HT1080 (cell line): ENCODE data around the gene NDUFS8. TPM values are rescaled to one million over a fixed set of nuclear protein-coding genes. Genes with fewer than 3 reads are reported as not detected.
"Not testable (repeated sequence)": the region's sequence is repeated elsewhere in the genome, so short reads cannot be mapped to it uniquely, and the experiment has no call there.

Experiments used
- DNase-seq: peaks from one replicate; pipeline ENCODE4 v3.0.0-alpha.2; 2015; ENCODE audit warnings: low read depth
- polyA plus RNA-seq, 2 experiments: library from polyadenylated mRNA; depleted of rRNA; stranded (reverse); fragments of >200 nt; gene quantifications; 2 replicates each; pipeline ENCODE4 v1.2.3, GENCODE V29; 2015
- total RNA-seq: library from RNA; depleted of rRNA; stranded (reverse); fragments of >200 nt; shearing (Covaris generic); gene quantifications from 2 replicates; pipeline ENCODE4 v1.2.3, GENCODE V29; 2014; rRNA removed

Gene NDUFS8
- 304 and 308 TPM in 2 replicates for total RNA-seq
- polyA plus RNA-seq (2015; cell fraction: cytosol; rRNA removed), result 161 and 195 TPM in 2 replicates
- 88.6 and 90.0 TPM in 2 replicates for polyA plus RNA-seq (2015; cell fraction: nucleus; rRNA removed)

DNA sequence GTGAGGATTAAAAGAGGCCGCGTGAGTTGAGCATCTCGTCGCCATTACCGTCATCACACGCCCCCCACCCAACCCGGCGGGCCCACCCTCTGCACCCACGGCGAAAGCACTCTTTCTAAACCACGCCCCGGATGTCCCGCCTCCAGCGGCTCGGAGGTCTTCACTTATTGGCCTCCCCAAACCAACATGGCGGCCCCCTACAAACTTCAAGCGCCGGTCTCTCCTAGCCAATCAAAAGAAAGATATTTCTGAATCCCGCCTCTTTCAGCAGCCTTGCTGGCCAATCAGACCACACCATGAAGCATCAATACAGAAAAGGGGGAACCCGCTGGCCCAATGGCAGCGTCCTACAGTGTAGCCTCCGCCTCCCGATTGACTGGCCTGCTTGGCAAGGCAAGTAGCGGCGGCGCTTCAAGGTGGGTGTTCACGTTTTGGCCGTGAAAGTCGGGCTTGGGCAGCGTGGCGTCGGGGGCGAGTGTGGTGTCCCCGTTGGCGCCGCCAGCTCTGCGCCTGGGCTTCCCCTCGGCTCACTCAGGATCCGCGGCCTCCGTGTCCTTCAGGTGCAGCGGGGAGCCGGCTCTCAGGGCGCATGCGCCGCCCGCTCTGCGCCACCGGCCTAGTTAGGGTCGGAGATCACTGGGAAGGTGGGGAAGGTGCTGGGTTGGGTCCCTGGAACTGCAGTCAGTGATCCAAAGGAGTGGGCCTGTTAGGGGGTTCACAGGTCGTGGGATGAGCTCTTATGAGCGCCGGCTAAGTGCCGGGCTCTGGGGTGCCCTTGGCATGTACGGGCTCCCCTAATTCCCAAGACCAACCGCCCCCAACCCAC lies at the start of gene NDUFS8:
Gene NDUFS8 (plus strand): TSS at position 364 of the 826 bp plus-strand sequence. CDS start 1,471 bp downstream, outside the sequence.
- peak; percentile 99 for DNase-seq

DNA sequence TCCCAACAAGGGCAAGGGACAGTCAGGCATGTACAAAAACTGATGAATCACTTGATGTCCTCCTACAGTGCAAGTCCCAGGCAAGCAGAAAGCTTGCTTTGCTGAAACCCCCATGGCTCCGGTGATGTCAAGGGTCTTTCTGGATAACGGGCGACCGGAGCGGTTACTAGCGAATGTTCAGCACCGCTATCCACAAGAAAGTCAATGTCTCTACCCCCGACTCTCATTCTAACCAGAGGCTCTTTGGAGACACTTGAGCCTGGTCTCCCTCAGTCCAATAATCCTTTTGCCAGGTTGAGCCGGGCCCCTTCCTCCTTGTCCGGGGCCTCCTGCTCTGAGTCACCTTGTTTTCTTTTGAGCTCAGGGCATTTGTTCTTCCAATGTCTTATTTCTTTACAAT lies 49.3 kb upstream of the NDUFS8 start:
- DNase-seq, result not testable (repeated sequence)

DNA sequence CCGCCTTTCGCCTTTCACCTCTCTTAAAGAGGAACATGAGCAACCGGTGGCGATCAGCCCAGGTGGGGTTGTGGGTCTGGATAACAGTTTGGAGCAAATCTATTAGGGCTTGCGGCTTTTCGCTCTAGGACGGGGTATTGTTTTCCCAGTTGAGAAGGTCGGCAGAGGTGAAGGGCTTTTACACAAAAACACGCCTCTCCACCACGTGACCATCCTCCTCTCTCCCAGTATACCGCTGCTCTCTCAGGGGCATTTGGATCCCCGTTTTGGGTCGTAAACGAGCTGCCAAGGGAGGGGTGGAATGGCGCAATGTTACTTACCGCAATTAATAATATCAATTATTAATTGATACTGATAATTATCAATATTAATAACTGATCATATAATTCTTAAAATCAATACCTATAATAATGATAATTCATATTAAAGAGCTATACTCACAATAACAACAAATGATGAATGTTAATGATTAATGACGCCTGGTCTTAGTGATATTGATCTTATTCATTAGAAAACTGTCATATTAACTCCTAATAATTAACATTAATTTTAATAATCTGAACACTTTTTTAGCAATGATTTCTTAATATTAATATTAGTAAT lies 48.1 kb upstream of the NDUFS8 start:
- not testable (repeated sequence) for DNase-seq

DNA sequence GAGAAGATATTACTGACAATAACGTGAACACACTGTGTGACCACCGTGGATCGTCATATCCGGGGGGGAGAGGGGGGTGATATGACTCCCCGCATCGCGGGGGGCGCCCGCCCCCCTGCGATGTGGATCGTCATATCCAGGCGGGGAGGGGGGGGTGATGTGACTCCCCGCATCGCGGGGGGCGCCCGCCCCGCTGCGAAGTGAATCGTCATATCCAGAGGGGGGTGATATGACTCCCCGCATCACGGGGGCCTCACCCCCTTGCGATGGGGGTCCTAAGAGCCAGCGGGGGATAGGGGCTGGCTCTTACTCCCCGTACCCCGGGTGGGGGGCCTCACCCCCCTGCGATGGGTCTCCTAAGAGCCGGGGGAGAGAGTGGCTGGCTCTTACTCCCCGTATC lies 46.5 kb upstream of the NDUFS8 start:
- DNase-seq, result no peak

DNA sequence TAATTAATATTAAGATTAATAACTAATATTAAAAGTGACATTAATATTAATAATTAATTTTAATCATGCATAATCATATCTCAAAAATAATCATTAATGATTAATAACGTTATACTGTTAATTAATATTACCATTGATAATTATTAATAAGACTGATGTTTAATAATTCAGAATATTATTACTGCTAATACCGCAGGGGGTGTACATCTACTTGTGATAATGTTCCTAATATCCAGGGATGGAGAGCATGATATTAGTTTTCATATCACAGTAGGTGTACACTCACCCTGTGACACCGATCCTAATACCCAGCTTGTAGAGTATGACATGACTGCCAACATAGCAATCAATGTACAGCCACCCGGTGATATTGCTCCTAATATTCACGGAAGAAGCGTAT lies 45.2 kb upstream of the NDUFS8 start:
- not testable (repeated sequence) for DNase-seq

DNA sequence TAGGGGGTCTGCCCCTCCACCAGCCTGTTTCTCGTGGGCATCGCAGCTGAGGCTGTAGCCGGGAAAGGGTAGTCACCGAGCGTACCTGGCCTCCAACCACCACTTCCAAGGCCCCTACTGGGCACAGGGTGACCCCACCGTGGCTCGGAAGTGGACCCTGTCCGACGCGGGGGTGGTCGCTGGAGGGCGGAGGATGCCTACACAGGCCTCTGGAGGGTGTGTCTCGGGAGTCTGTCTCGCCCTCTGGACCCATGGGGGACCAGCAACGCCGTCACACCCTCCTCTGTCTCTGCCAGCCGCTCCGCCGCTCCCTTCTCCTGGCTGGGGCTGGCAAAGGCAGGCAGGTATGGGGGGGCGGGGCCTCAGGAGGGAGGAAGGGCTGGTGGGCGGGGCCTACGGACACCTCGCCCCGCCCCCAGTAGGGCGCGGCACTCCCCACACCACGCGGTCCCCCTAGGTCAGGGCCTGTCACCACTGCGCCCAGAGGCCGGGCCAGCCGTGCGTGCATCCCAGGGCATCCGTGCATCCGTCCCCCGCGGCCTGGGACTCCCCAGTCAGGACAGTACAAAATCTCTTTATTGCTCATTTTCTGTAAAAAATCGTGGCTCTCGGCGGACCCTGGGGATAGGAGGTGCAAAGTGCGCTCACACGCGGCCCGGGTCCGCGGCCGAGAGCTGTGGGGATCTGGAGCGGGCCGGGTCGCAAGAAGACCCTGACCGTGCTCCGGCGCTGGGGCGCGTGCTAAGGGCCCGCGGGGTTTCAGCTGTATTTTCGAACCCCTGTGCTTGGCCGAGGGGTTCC lies 39.7 kb upstream of the NDUFS8 start:
- DNase-seq, result not testable (repeated sequence)

GRCh38 chr11:67991347-67992121 lies 38.9 kb upstream of the NDUFS8 start:
- DNase-seq, result not testable (repeated sequence)

DNA sequence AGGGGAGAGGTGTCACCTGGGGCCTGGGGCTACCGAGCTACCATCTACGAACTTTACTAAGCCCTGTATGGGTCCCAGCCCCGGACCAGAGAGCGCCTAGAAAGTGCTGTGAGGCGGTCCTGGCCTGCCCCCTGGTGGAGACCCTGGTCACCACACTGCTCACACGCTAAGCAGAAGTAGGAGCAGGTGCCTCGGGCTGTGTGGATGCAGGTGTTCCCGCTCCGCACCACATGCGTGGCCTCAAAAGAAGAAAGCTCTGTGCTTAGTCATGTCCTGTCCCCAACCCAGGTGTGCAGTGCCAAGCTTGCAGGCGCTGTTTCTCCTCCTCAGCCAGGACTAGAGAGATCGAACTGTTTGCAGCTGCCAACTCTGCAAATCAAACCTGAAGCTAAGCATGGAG lies 36.7 kb upstream of the NDUFS8 start:
- DNase-seq, result not testable (repeated sequence)

- DNase-seq, result not testable (repeated sequence)
Measured at GRCh38 chr11:67994387-67994786, 36.1 kb upstream of the NDUFS8 start.

DNA sequence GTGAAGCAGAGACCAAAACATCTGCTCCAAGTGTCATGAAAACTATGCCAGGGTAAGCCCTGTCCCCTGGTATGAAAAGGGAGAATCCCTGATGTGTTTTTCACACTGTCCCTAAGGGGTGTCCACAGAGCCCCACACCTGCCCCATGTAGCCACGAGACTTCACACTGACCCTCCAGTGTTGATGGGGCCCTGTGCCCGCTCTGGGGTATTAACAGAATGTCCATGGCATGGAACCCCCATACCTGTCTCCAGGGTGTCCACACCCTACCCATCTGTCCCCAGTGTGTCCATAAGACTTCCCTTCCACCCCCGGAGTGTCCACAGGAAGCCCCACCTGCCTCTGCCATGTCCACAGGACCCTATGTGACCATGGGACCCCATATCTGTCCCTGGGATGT lies 35.4 kb upstream of the NDUFS8 start:
- DNase-seq, result not testable (repeated sequence)

GRCh38 chr11:67995579-67995978 lies 34.9 kb upstream of the NDUFS8 start:
- not testable (repeated sequence) for DNase-seq

DNA sequence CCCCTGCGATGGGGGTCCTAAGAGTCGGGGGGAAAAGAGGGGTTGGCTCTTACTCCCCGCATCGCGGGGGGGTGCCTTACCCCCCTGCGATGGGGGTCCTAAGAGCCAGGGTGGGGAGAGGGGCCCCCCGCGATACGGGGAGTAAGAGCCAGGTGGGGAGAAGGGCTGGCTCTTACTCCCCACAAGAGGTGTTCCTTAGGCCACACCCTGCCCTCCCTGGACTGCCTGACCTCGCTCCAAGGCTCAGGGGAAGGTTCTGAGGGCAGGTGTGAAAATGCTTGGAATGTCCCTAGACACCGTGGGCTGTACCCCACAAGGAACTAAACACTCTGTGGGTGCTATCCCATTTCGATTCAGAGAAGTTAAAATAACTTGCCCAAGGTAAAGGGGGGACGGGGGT lies 34.4 kb upstream of the NDUFS8 start:
- no peak for DNase-seq

GRCh38 chr11:67996622-67997474 lies 33.6 kb upstream of the NDUFS8 start:
- DNase-seq, result no peak

- no peak for DNase-seq
Measured at GRCh38 chr11:67997475-67997921, 33.0 kb upstream of the NDUFS8 start.

DNA sequence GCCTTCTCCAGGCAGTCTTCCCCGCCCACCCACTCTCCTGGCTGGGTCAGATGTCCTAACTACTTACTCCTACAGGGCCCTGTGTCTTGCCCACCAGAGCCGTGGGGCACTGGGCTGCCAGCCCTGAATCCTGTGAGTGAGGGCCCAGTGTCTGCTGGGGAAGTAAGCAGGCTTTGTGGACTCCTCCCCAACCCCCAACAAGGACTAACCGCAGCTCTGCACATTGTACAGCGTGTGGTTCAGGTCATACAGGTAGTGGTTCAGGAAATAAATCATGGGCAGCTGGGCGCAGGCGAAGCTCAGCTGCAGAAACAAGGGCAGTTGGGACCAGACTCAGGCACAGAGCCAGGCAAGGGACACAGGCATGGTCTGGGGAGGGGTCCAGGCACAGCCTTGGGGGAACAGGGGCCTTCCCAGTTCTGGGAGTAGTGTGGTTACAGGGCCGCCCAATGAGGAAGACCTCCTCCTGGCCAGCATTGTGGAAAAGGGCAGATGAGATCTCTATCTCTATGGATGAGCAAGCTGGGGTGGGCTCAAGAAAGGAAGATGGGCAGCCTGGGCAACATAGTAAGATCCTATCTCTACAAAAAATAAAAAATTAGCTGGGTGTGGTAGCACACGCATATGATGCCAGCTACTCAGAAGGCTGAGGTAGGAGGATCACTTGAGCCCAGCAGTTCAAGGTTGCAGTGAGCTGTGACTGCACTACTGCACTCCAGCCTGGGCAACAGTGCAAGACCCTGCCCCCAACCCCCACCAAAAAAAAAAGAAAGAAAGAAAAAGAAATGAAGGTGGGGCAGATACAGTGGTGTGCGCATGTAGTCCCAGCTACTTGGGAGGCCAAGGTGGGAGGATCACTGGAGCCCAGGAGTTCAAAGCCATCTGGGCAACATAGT lies 32.1 kb upstream of the NDUFS8 start:
- DNase-seq, result no peak

DNA sequence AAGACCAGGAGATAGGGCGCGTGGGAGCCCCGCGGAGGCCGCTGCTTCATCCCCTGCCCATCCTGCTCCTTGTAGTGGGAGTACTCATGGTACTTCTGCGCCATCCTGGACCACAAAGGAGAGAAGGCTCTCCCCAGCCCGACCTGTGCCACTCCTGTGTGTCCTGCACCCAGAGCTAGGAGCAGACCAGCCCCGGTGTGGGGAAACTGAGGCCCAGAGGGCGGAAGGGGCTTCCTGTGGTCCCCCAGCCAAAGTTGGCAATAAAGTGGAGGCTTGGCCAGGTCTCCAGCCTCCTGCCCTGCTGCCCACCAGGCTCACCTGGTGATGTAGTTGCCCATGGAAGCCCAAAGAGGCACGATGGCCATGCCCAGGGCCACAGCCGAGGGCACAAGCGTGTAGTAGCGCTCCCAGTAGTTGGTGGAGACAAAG lies 31.3 kb upstream of the NDUFS8 start:
- DNase-seq, result no peak

GRCh38 chr11:67999704-68000103 lies 30.8 kb upstream of the NDUFS8 start:
- DNase-seq, result no peak

- DNase-seq, result no peak
Measured at GRCh38 chr11:68002575-68002937, 27.9 kb upstream of the NDUFS8 start.
